HuH-7 (cell line): ENCODE measurements around the gene ADM2.
"Not testable (repeated sequence)": the region's sequence is repeated elsewhere in the genome, so short reads cannot be mapped to it uniquely, and the experiment has no call there.

ENCODE experiments used
- DNase-seq: peaks from one replicate; pipeline ENCODE4 v3.0.0; 2011; ENCODE audit warnings: low spot score

Gene ADM2

DNA sequence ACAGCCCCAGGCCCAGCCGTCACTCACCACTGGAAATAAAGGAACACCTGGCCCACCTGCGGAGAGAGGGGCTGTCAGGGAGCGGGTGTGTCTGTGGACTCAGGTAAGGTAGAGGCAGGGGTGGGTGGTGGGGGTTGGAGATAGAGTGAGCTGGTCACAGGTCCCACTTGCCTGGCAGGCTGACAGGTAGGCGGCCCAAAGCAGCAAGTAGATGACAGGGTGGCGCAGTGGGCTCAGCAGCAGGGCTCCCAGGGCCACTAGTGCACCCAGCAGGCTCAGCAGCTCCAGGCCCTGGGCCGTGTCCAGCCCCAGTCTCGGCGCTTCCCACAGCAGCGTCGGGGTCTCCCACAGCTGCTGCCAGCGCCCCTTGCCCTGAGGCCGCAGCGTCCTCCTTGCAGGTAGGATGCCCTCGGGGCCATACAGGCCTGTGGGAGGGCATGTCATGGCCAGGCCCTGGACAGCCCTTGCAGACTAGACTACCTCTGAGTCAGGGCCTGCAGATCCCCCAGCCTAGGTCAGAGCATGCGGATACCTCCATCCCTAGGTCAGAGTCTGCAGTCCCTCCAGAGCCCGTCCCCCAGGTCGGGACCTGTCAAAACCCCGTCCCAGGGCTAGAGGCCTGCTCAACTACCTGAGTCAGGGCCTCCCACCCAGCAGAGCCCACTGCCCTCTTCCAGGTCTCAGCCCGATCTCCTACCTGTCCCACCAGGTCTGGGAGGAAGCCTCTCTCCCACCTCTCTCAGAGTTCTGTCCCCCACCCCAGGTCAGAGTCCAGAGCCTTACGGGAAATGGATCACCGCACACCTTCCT, 25.5 kb downstream of the ADM2 start:
- DNase-seq: no peak

DNA sequence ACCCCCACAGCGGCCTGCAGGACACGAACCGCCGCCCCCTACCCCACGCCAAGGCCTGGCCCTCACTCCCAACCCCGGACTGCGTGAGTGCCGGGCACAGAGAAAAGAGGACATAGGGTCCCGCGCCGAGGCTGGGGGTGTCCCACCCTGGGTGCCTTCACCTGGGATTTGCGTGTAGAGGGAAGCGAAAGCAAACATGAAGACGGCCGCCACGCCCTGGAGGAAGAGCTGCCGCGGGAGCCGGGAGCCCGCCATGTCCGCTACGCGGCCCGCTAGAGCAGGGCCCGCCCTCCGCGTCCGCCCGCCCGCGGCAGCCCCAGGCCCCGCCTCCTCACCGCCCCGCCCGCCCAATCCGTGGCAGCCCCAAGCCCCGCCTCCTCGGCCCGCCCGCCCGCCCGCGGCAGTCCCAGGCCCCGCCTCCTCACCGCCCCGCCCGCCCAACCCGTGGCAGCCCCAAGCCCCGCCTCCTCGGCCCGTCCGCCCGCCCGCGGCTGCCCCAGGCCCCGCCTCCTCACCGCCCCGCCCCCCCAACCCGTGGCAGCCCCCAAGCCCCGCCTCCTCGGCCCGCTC, 26.2 kb downstream of the ADM2 start, which contains the start of gene LMF2:
LMF2 (minus strand) TSS at position 282 of the 570 bp plus-strand sequence; CDS start at position 255, 27 bp downstream.
- peak; percentile 93 for DNase-seq

GRCh38 chr22:50507991-50508884, 26.9 kb downstream of the ADM2 start, which contains the start of gene NCAPH2:
TSS of gene NCAPH2 (plus strand) at chr22:50508224. CDS start at chr22:50508338, 114 bp downstream.
- peak; percentile 99 for DNase-seq

DNA sequence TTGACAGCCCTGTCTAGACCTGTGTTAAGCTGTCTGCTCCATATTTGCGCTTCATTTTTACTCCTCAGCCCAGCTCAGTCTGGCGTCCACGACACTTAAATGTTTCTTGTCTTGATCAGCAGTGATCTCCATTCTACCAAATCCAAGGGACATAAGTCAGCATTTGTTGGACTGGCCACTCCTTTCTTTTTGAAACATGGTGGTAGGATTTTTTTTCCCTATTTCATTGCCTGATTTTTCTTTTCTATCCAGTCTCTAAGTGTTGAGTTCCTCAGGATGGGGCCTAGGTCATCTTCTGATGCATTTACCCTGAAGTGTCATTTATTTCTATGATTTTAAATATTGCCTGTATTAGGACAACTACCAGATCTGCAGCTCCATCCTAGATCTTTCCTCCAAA, 27.6 kb downstream of the ADM2 start:
- DNase-seq: no peak

DNA sequence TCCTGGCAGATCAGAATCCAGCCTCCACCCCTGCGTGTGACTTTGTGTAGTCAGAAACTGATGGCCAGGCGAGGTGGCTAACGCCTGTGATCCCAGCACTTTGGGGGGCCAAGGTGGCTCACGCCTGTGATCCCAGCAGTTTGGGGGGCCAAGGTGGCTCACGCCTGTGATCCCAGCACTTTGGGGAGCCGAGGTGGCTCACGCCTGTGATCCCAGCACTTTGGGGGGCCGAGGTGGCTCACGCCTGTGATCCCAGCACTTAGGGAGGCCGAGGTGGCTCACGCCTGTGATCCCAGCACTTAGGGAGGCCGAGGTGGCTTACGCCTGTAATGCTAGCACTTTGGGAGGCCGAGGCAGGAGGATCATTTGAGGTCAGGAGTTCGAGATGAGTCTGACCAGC, 31.8 kb downstream of the ADM2 start:
- no peak for DNase-seq

DNA sequence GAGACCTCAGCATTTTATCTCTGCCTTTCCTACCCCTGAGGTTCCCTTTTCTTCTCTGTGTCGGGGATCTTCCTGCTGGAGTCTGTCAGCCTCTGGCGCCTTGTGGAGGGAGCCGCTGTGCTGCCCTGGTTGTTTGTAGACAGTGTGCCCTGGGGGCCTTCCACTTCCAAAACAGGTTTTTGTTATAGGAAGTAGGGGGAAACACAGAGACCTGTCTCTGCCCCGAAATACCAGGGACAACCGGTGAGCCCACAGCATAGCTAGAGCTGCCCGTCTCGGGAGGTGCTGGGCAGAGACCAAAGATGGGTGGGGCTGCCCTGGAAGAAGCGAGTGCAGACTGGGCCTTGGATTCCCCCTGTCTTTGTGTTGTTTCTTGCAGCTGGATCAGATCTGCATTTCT, 34.7 kb downstream of the ADM2 start:
- no peak for DNase-seq

- no peak for DNase-seq
Observed at GRCh38 chr22:50516891-50517290, 35.5 kb downstream of the ADM2 start.

- no peak for DNase-seq
Observed at GRCh38 chr22:50517495-50518260, 36.3 kb downstream of the ADM2 start.

DNA sequence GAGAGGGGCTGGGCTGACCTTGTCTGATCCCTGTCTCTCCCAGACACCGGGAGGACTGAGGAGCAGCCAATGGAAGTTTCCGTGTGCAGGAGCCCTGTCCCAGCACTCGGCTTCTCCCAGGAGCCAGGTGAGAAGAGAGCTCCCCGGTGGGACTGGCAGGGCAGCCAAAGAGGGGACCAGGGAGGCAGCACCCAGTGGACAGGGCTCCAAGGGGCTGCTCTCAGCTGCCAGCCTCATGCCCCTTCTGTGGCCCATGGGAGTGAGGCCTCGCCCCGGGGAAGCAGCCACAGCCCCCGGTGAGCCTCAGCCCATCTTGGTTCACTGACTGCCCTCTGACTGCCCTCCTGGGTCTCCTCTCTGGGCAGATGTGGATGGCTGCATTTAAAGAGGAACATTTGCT, 37.3 kb downstream of the ADM2 start:
- no peak for DNase-seq

GRCh38 chr22:50519151-50519550, 37.8 kb downstream of the ADM2 start:
- no peak for DNase-seq

DNA sequence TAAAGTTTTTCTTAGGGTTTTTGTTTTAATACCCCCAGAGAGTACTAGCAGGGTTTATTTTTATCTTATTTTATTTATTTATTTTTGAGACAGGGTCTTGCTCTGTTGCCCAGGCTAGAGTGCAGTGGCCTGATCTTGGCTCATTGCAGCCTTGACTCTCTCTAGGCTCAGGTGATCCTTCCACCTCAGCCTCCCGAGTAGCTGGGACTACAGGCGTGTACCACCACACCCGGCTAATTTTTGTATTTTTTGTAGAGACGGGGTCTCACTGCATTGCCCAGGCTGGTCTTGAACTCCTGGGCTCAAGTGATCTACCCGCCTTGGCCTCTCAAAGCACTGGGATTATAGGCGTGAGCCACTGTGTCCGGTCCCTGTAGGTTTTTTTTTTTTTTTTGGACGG, 38.8 kb downstream of the ADM2 start:
- not testable (repeated sequence) for DNase-seq

DNA sequence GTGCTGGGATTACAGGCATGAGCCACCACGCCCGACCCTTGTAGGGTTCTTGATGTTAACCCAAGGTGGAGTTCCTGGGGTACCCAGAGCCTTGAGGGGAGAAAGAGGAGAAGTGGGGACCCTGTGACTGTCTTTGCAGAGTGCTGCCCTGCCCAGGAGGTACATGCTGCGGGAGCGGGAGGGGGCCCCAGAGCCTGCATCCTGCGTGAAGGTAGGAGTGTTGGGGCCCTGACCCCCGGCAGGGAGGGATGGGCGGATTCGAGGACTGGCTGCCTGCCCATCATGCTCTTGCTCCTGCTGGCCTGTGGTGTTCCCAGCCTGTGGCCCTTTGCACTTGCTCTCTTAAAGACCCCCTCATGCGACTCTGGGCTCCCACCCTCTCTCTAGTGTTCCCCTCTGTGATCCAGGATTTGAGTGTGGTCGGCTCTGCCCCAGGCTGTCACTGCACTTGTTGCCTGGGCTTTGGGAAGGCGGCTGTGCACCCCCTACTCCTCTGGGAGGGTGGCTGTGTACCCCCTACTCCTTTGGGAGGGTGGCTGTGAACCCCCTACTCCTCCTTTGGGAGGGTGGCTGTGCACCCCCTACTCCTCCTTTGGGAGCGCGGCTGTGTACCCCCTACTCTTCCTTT, 39.6 kb downstream of the ADM2 start:
- no peak for DNase-seq

GRCh38 chr22:50521710-50522109, 40.4 kb downstream of the ADM2 start:
- no peak for DNase-seq

GRCh38 chr22:50522208-50522805, 41.0 kb downstream of the ADM2 start:
- DNase-seq: no peak

- DNase-seq: no peak
Observed at GRCh38 chr22:50522806-50523438, 41.6 kb downstream of the ADM2 start.

DNA sequence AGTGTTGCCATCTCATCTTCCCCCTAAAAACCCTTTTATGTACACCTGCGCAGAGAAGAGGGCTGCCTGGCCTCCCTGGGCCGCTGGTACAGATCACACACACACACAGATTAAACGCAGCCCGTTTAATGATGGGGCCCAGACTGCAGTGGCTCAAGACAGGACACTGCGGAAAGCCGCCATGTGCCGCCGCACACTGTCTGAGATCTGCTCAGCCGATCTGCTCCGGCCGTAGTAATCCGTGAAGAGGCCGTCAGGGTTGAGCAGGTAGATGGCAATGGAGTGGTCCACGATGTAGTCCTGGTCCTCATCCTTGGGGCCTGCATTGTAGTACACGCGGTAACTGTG, 42.1 kb downstream of the ADM2 start:
- DNase-seq: no peak

GRCh38 chr22:50523806-50524675, 42.7 kb downstream of the ADM2 start:
- no peak for DNase-seq

- peak; percentile 76 for DNase-seq
Observed at GRCh38 chr22:50524676-50525103, 43.3 kb downstream of the ADM2 start.

- DNase-seq: peak; percentile 100
Observed at GRCh38 chr22:50525104-50525857, 43.9 kb downstream of the ADM2 start, which contains the start of gene SCO2. TSS of gene SCO2 (minus strand) at chr22:50525598. CDS start at chr22:50524411, 1,187 bp downstream.
